ENCODE measurements around the gene DUSP1.

Gene DUSP1

DNA sequence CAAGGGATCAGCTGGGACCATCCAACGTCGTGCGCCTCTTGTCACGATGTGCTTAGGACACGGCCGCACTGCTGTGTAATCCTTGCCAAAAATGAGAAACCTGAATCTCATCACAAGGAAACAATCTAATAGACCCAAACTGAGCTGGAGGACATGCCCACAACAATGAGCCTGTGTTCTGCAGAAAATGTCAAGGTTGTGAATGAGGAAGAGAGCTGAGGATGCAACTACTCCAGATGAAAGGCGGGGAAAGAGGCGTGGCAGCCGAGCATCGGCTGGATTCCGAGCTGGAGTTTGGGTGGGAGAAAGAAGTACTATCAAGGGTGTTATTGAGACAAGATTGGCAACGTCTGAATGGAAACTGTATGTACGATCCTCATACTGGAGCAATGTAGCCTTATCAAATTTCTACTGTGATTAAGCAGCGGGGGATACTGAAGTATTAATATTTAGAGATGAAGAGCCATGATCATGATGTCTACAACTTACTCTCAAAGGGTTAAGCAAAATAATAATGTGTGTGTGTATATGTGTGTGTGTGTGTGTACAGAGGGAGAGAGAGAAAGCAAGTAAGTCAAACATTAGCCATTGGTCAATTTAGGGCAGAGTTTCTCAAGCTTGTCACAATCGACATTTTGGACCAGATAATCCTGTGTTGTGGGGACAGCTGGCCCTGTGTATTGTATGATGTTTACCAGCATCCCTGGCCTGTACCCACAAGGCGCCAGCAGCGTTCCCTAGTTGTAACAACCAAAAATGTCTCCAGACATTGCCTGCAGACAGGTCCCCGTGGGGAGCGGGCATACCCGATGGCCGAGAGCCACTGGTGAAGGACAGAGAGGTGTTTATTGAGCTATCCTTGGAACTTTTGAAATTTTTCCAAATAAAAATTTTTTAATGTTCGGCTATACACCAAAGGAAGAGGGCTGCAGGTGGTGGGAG is 46.5 kb downstream of the DUSP1 start:
- no peak for DNase-seq (ENCODE audit: low spot score)

DNA sequence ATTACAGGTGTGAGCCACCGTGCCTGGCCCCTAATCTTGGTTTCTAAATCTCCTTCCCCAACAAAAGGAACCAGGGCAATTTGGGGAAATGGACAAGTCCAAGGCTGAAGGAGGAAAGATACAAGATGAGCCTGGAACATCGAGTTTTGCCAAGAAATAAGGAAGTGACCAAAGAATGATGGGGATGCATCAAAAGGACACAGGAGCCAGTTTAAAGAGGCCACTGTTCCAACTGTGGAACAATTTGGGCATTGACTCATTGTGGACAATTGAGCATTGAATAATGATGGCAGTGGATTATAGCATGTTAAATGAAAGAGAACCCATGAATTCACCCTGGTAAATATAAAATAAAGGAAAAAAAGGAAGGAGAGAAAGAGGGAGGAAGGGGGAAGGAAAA is 47.5 kb downstream of the DUSP1 start:
- no peak for DNase-seq (ENCODE audit: low spot score)

DNA sequence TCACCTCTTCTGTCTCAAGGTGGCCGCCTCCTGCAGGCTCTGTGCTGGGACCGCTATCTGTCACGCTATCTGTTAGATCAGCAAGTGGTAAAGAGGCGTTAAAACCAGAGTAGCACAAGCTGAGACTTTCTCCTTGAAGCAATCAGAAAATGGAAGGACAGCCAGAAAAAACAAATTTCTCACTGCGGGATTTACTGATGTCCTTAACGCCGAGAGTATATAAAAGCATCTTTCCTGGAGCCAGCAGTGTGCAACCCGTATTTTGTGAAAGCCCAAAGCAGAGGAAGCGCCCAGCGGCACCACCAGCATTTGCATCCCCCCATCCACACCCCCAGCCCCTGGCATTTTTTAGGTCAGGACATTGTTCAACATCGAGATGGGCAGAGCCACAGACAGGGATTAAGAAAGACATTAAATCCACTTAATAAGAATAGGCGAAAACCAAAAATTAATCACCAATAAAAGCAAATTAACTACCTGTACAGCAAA is 48.6 kb downstream of the DUSP1 start:
- DNase-seq (ENCODE audit: low spot score), result no peak

DNA sequence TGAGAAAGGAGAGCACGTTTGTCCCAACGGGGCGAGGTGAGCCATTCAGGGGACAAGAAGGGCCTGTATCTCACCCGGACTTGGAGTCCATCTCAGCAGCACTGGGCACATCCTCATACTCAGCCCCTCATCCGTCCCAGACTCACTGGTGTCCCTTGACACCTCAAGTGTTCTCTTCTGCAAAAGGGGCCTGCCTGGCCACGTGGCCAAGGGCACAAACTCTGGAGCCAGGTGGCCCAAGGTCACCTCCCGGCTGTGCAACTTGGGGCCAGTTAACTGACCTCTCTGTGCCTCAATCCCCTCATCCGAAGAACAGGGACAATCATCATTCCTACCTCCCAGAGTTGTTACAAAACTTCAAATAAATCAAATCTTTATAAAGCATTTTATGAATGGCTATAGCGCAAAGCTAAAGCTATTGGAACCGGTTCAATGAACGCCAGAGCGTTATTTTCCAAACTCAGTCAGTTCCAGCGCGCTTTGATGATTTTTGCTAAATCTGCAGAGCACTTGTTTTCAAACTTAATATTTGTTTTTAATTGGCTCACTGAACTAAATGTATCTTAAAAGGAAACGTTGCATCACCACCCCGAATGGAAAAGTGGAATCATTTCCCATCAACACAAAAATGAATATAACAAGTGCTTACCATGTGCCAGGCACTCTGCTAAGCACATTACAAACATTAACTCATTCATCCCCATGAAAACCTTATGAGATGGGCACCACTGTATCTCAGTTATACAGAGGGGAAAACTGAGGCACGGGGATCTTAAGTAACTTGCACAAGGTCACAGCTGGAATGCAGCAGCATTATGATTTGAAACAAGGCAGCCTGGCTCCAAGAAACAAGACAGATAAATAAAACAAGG is 49.3 kb downstream of the DUSP1 start:
- DNase-seq (ENCODE audit: low spot score), result no peak

DNA sequence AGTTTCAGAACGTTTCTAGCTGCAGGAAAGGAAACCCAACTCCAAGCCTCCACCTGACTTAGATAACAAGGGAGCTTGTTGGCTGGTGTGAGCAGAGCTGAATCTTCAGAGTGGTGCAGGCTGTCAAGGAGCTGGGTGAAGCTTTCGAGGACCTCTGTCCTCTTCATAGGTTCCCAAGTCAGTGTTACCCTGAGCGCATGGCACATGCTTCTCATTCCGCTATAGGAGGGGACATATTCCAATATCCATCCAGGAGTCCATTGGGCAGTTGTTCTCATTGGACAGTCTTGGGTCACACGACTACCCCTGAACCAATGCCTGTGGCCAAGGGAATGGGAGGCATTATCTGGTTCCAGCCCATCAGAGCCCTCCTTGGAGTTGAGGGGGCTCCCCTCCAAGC is 50.3 kb downstream of the DUSP1 start:
- DNase-seq (ENCODE audit: low spot score), result no peak

DNA sequence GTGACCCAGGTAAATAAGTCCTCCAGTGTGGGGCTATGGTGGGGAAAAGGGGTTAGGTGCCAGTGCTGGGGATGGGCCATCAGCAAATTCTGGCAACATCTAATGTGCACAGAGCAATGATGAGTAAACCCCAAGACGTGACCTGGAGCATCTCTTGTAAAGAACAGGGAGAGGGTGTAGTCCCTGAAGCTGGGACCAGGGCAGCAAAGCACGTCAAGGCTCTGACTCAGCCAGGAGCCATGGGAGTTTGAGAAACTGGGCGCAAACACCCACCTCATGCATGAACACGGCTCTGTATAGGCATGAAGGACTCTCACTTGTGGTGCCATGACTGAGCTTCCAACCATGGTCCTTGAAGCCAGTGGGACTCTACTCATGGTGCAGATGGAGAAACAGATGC is 51.8 kb downstream of the DUSP1 start:
- DNase-seq (ENCODE audit: low spot score), result no peak

DNA sequence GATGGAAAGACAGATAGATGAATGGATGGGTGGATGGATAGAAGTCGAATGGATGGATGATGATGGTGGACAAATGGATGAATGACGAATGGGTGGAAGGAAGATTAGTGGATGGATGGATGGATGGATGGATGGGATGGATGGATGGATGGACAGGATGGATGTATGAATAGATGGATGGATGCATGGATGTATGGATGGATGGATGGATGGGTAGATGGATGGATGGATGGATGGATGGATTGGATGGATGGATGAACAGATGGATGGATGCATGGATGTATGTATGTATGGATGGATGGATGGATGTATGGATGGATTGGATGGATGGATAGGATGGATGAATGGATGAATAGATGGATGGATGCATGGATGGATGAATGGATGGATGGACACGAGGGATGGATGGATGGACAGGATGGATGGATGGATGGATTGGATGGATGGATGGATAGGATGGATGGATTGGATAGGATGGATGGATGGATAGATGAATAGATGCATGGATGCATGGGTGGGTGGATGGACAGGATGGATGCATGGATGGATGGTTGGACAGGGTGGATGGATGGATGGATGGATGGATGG is 52.4 kb downstream of the DUSP1 start:
- no peak for DNase-seq (ENCODE audit: low spot score)
